ENCODE measurements around the gene GRK5.
A peak's percentile ranks its signal among the peaks of the same experiment; 100 is the strongest.

The GRK5 gene

GRCh38 chr10:119206603-119207365 lies 587 bp upstream of the GRK5 start:
- peaks cover 10% of the 10 kb centered on the region for H3K4me1 ChIP-seq (ENCODE audit: control insufficient read depth, insufficient read depth, low read depth, low read length)
- H4K91ac ChIP-seq (ENCODE audit: low read length) = peak overlapping the region; percentile 3
- peak overlapping the region; percentile 59 for H4K8ac ChIP-seq (ENCODE audit: low read length)
- no peaks in the 10 kb centered on the region for H3K36me3 ChIP-seq (ENCODE audit: control insufficient read depth in 1 of 2, insufficient read depth in 2 of 2, low read depth in 1 of 2, low read length in 2 of 2)
- H3K9ac ChIP-seq (ENCODE audit: low read length) = peak overlapping the region; percentile 78
- peak overlapping the region; percentile 82 for H2BK120ac ChIP-seq (ENCODE audit: low read depth, low read length)
- peak overlapping the region in 1 of 2 experiments; percentile 65 for H3K4ac ChIP-seq (ENCODE audit: low read depth in 1 of 2, low read length in 2 of 2)
- peak overlapping the region; percentile 66 for H3K4me2 ChIP-seq (ENCODE audit: low read length, poor library complexity, severe bottlenecking)
- H2BK12ac ChIP-seq (ENCODE audit: low read length in 2 of 2) = peak overlapping the region in 1 of 2 experiments; percentile 71
- H3K23ac ChIP-seq (ENCODE audit: low read length in 2 of 2) = no peak overlapping the region
- H2BK15ac ChIP-seq (ENCODE audit: low read depth, poor library complexity, severe bottlenecking) = no peak overlapping the region
- no peak overlapping the region for H2AK5ac ChIP-seq (ENCODE audit: low read length, severe bottlenecking)
- no peak overlapping the region for H2AFZ ChIP-seq (ENCODE audit: low read depth, low read length)
- under 1% methylated on average over 79 of the region's 97 CpGs for WGBS
- peak overlapping the region; percentile 45 for H3K27ac ChIP-seq (ENCODE audit: low read length, poor library complexity, severe bottlenecking)
- peak overlapping the region; percentile 94 to 98 for H3K18ac ChIP-seq (ENCODE audit: low read depth in 1 of 2, low read length in 2 of 2)
- peak overlapping the region; percentile 79 for H2BK5ac ChIP-seq (ENCODE audit: low read depth, low read length, poor library complexity, severe bottlenecking)
- peak overlapping the region; percentile 58 to 80 for H3K14ac ChIP-seq (ENCODE audit: low read length in 2 of 2)
- DNase-seq = peak; percentile 77
- peaks cover 8% of the 10 kb centered on the region for H3K79me1 ChIP-seq (replicated peaks; ENCODE audit: low read length, poor library complexity, severe bottlenecking)
- H3K27me3 ChIP-seq (ENCODE audit: control insufficient read depth in 1 of 2, insufficient read depth in 1 of 2, low read length in 2 of 2) = no peaks in the 10 kb centered on the region
- no peaks in the 10 kb centered on the region for H3K9me3 ChIP-seq (ENCODE audit: control insufficient read depth, low read length)
- peak overlapping the region; percentile 70 to 77 for H3K4me3 ChIP-seq (ENCODE audit: insufficient read depth in 1 of 2, low read depth in 1 of 2, low read length in 2 of 2)

- Histone ChIP-seq H2AK5ac (ENCODE audit: low read length, severe bottlenecking) (no peak overlapping the region), H3K23ac (ENCODE audit: low read length in 2 of 2) (peak overlapping the region; percentile 99), H2BK5ac (ENCODE audit: low read depth, low read length, poor library complexity, severe bottlenecking) (no peak overlapping the region), H2BK15ac (ENCODE audit: low read depth, poor library complexity, severe bottlenecking) (peak overlapping the region; percentile 69), H3K79me1 (replicated peaks; ENCODE audit: low read length, poor library complexity, severe bottlenecking) (peaks cover 12% of the 10 kb centered on the region), H3K9me3 (ENCODE audit: control insufficient read depth, low read length) (no peaks in the 10 kb centered on the region), H4K91ac (ENCODE audit: low read length) (peak overlapping the region; percentile 97), H3K4me2 (ENCODE audit: low read length, poor library complexity, severe bottlenecking) (peak overlapping the region; percentile 100), H3K36me3 (ENCODE audit: control insufficient read depth in 1 of 2, insufficient read depth in 2 of 2, low read depth in 1 of 2, low read length in 2 of 2) (peaks cover 0 to 2% of the 10 kb centered on the region in 2 experiments), H3K27ac (ENCODE audit: low read length, poor library complexity, severe bottlenecking) (peak overlapping the region; percentile 33), H2AFZ (ENCODE audit: low read depth, low read length) (no peak overlapping the region), H4K8ac (ENCODE audit: low read length) (peak overlapping the region; percentile 35), H2BK120ac (ENCODE audit: low read depth, low read length) (peak overlapping the region; percentile 91), H3K18ac (ENCODE audit: low read depth in 1 of 2, low read length in 2 of 2) (peak overlapping the region; percentile 99), H3K4ac (ENCODE audit: low read depth in 1 of 2, low read length in 2 of 2) (peak overlapping the region; percentile 95 to 98), H3K4me3 (ENCODE audit: insufficient read depth in 1 of 2, low read depth in 1 of 2, low read length in 2 of 2) (peak overlapping the region; percentile 75 to 89), H3K9ac (ENCODE audit: low read length) (peak overlapping the region; percentile 88), H2BK12ac (ENCODE audit: low read length in 2 of 2) (peak overlapping the region; percentile 2 to 88), H3K14ac (ENCODE audit: low read length in 2 of 2) (peak overlapping the region in 1 of 2 experiments; percentile 99), H3K4me1 (ENCODE audit: control insufficient read depth, insufficient read depth, low read depth, low read length) (peaks cover 10% of the 10 kb centered on the region), H3K27me3 (ENCODE audit: control insufficient read depth in 1 of 2, insufficient read depth in 1 of 2, low read length in 2 of 2) (no peaks in the 10 kb centered on the region)
- peak; percentile 76 for DNase-seq
- under 1% methylated on average over 55 of the region's 62 CpGs for WGBS
These were observed 562 bp downstream of the GRK5 start for GRCh38 chr10:119207713-119208552.

GRCh38 chr10:119208553-119208940 lies 1.2 kb downstream of the GRK5 start:
- Histone ChIP-seq H2BK120ac (ENCODE audit: low read depth, low read length) (no peak overlapping the region), H3K4me3 (ENCODE audit: insufficient read depth in 1 of 2, low read depth in 1 of 2, low read length in 2 of 2) (peak overlapping the region in 1 of 2 experiments; percentile 89), H3K79me1 (replicated peaks; ENCODE audit: low read length, poor library complexity, severe bottlenecking) (peaks cover 12% of the 10 kb centered on the region), H2AK5ac (ENCODE audit: low read length, severe bottlenecking) (no peak overlapping the region), H3K27ac (ENCODE audit: low read length, poor library complexity, severe bottlenecking) (no peak overlapping the region), H3K4me1 (ENCODE audit: control insufficient read depth, insufficient read depth, low read depth, low read length) (peaks cover 8% of the 10 kb centered on the region), H2AFZ (ENCODE audit: low read depth, low read length) (no peak overlapping the region), H3K18ac (ENCODE audit: low read depth in 1 of 2, low read length in 2 of 2) (no peak overlapping the region), H3K9ac (ENCODE audit: low read length) (peak overlapping the region; percentile 88), H4K91ac (ENCODE audit: low read length) (no peak overlapping the region), H3K4ac (ENCODE audit: low read depth in 1 of 2, low read length in 2 of 2) (no peak overlapping the region), H3K4me2 (ENCODE audit: low read length, poor library complexity, severe bottlenecking) (peak overlapping the region; percentile 100), H2BK5ac (ENCODE audit: low read depth, low read length, poor library complexity, severe bottlenecking) (no peak overlapping the region), H2BK12ac (ENCODE audit: low read length in 2 of 2) (no peak overlapping the region), H2BK15ac (ENCODE audit: low read depth, poor library complexity, severe bottlenecking) (no peak overlapping the region), H3K36me3 (ENCODE audit: control insufficient read depth in 1 of 2, insufficient read depth in 2 of 2, low read depth in 1 of 2, low read length in 2 of 2) (peaks cover 0 to 2% of the 10 kb centered on the region in 2 experiments), H3K27me3 (ENCODE audit: control insufficient read depth in 1 of 2, insufficient read depth in 1 of 2, low read length in 2 of 2) (no peaks in the 10 kb centered on the region), H4K8ac (ENCODE audit: low read length) (no peak overlapping the region), H3K23ac (ENCODE audit: low read length in 2 of 2) (no peak overlapping the region), H3K9me3 (ENCODE audit: control insufficient read depth, low read length) (no peaks in the 10 kb centered on the region), H3K14ac (ENCODE audit: low read length in 2 of 2) (peak overlapping the region in 1 of 2 experiments; percentile 57)
- peak; percentile 44 for DNase-seq
- 7% methylated on average over 3 of the region's 3 CpGs for WGBS

Data from mesenchymal stem cell (in vitro differentiated cells and primary cell).